ENCODE results near the gene LBH. TPM values are rescaled to one million over a fixed set of nuclear protein-coding genes. Genes with fewer than 3 reads are reported as not detected.
A peak's percentile ranks its signal among the peaks of the same experiment; 100 is the strongest.

The LBH gene
- total RNA-seq, 1 experiment from 2014 or later, result 5.8 TPM

DNA sequence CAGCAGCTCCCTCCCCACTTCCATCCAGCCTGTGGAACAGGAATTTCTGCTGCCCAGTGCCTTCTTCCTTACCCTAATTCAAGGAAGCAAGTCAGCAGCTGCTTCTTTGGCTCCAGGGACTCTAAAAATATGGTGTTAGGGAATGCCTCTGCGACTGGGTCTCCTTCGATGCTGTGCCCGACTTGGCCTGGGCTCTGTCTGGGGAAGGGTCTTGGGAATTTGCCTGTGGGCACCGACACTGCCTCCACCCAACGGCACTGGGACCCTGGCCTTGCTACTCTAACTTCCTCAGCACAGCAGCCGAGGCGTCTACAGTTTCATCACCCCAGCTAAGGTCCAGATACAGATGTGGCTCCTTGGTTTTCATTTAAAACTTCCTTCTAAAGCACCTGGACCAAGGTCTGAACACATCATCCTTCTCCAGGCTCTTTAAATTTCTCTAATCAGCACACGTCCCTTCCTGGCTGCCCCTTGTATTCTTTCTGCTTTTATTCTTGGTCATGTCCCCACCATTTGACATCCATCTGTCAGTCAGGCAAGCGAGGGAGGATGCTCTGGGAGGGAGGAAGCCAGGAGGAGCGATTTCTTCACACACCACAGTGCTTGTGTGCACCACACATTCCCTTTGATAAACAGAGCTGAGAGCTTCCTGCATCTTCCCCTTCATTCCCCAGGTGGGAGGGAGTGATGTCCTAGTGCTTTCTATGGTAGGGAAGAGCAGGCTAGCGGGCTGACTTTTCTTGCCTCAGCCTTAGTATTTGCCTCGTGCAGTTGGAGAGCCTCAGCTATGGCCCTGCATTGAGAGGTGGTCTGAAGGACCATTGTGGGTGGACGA lies 6.8 kb downstream of the LBH start:
- H3K4me1 ChIP-seq (ENCODE audit: insufficient read depth, low read length), result peaks cover 18% of the 10 kb centered on the region
- H3K36me3 ChIP-seq (ENCODE audit: low read depth, low read length), result no peaks in the 10 kb centered on the region
- H3K9ac ChIP-seq (ENCODE audit: low read length), result no peak overlapping the region
- H3K9me3 ChIP-seq (ENCODE audit: low read length), result no peaks in the 10 kb centered on the region
- no peak overlapping the region for H3K4me3 ChIP-seq (ENCODE audit: low read length)
- POLR2A ChIA-PET (ENCODE audit: unreplicated experiment), result no interaction called here
- TF ChIP-seq EZH2phosphoT487 (IDR thresholded peaks at IDR 0.05; ENCODE audit: borderline replicate concordance, low read length), result no peak
- TF ChIP-seq, protein P1, sequence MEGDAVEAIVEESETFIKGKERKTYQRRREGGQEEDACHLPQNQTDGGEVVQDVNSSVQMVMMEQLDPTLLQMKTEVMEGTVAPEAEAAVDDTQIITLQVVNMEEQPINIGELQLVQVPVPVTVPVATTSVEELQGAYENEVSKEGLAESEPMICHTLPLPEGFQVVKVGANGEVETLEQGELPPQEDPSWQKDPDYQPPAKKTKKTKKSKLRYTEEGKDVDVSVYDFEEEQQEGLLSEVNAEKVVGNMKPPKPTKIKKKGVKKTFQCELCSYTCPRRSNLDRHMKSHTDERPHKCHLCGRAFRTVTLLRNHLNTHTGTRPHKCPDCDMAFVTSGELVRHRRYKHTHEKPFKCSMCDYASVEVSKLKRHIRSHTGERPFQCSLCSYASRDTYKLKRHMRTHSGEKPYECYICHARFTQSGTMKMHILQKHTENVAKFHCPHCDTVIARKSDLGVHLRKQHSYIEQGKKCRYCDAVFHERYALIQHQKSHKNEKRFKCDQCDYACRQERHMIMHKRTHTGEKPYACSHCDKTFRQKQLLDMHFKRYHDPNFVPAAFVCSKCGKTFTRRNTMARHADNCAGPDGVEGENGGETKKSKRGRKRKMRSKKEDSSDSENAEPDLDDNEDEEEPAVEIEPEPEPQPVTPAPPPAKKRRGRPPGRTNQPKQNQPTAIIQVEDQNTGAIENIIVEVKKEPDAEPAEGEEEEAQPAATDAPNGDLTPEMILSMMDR (conservative IDR thresholded peaks at IDR 0.05; ENCODE audit: low read depth, low read length), result no peak
- BruUV-seq (replicated peaks), result no TSS peak
- H3K79me2 ChIP-seq (ENCODE audit: low read length), result no peaks in the 10 kb centered on the region
- H3K4me2 ChIP-seq (ENCODE audit: low read length), result no peak overlapping the region
- DNase-seq (no peak), ATAC-seq (no peak)
- intact Hi-C loops (cut with micrococcal nuclease), result no loop called here
- H3K9me2 ChIP-seq (replicated peaks; ENCODE audit: low read length), result no peaks in the 10 kb centered on the region
- H3K27me3 ChIP-seq (ENCODE audit: low read length), result peaks cover 5% of the 10 kb centered on the region; the same call in 1 of the 2 replicates
- H3K27ac ChIP-seq (ENCODE audit: low read length), result no peak overlapping the region
- H2AFZ ChIP-seq (ENCODE audit: low read length), result no peak overlapping the region
- no peaks in the 10 kb centered on the region for H3F3A ChIP-seq (ENCODE audit: low read length, unreplicated experiment)
- CTCF ChIA-PET, result interaction anchor here (0.6 kb wide), 1 partner anchor 22 kb away, joined by 4 read pairs; no protein-coding TSS in a partner anchor
- H4K20me1 ChIP-seq (ENCODE audit: low read length), result no peaks in the 10 kb centered on the region

DNA sequence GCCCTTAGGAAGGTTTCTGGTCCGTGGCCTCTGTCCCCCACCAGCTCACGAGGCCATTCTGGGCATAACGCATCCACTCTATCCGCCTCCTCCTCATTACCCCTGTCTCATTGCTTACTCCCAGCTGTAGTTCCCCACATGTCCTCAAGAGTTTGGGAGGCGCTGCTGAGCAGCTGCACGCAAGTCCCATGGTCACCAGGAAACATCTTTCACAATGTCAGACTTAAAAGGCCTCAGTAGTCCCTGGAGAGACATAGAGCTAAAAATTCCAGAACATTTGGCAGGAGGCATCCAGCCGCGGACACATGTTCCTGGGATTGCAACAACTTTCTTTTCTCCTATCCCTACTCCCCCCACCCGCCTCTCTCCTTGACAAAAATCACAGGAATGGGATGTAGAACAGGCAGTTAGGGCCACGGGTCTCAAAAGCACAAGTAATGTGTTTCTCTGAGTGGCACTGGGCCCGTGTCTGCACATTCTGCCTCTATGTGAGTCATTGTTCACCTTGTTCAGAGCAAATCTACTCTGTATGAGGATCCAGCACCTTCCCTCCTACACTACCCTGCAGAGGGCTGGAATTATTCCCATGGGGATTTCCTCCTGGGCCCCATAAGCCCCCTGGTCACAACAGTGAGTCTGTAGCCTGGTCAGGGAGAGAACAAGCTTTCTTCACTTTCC lies 8.1 kb downstream of the LBH start:
- Histone ChIP-seq H3K79me2 (ENCODE audit: low read length) (no peaks in the 10 kb centered on the region), H3F3A (ENCODE audit: low read length, unreplicated experiment) (no peaks in the 10 kb centered on the region), H3K27ac (ENCODE audit: low read length) (no peak overlapping the region), H2AFZ (ENCODE audit: low read length) (no peak overlapping the region), H3K27me3 (ENCODE audit: low read length) (peaks cover 8% of the 10 kb centered on the region; the same call in 1 of the 2 replicates), H3K4me3 (ENCODE audit: low read length) (no peak overlapping the region), H3K4me1 (ENCODE audit: insufficient read depth, low read length) (peaks cover 8% of the 10 kb centered on the region; the same call in 1 of the 2 replicates), H4K20me1 (ENCODE audit: low read length) (no peaks in the 10 kb centered on the region), H3K9me2 (replicated peaks; ENCODE audit: low read length) (no peaks in the 10 kb centered on the region), H3K4me2 (ENCODE audit: low read length) (no peak overlapping the region), H3K36me3 (ENCODE audit: low read depth, low read length) (no peaks in the 10 kb centered on the region), H3K9me3 (ENCODE audit: low read length) (no peaks in the 10 kb centered on the region), H3K9ac (ENCODE audit: low read length) (no peak overlapping the region)
- ChIA-PET CTCF (interaction anchor here (0.6 to 1.0 kb wide), 2 partner anchors 74 to 472 kb away, joined by 3 read pairs; no protein-coding TSS in a partner anchor), POLR2A (ENCODE audit: unreplicated experiment) (no interaction called here)
- peak; percentile 69 for DNase-seq
- intact Hi-C loops (cut with micrococcal nuclease), result no loop called here
- TF ChIP-seq, protein P1 (conservative IDR thresholded peaks at IDR 0.05; ENCODE audit: low read depth, low read length), result peak; percentile 89
- TF ChIP-seq EZH2phosphoT487 (IDR thresholded peaks at IDR 0.05; ENCODE audit: borderline replicate concordance, low read length), result no peak
- ATAC-seq, result peak; percentile 53; the same call in 1 of the 2 replicates
- no TSS peak for BruUV-seq (replicated peaks)
